Lung (tissue), 12 donors: ENCODE results near the gene BDH1. TPM values are rescaled to one million over a fixed set of nuclear protein-coding genes. Genes with fewer than 3 reads are reported as not detected.

Experiments used
- ATAC-seq: fragments of 200-7000 bp; cut with Tn5 transposase; one replicate; pipeline ENCODE4 v1.9.1; 2020; ENCODE audit warnings: moderate number of reproducible peaks; ENCODE audit not compliant: insufficient read depth, low FRiP score
- DNase-seq, 3 donors: peaks; one replicate each; pipeline ENCODE4 v3.0.0-alpha.2; 2013 to 2017
- H3K27ac ChIP-seq, 2 donors: one replicate each; pipeline ENCODE4 v1.5.1; 2013; ENCODE audit warnings: mild to moderate bottlenecking in 2 of 2, moderate library complexity in 2 of 2, control low read depth in 1 of 2, inconsistent platforms in 1 of 2, low read depth in 1 of 2, low read length in 1 of 2
- H3K27me3 ChIP-seq, 3 donors: one replicate each; pipeline ENCODE4 v1.5.1; 2013; ENCODE audit warnings: low read length in 2 of 3; ENCODE audit not compliant: control insufficient read depth in 3 of 3, insufficient read depth in 3 of 3
- H3K36me3 ChIP-seq, 4 donors: one replicate each; pipeline ENCODE4 v1.5.1; 2013; ENCODE audit warnings: low read length in 4 of 4, mild to moderate bottlenecking in 1 of 4, moderate library complexity in 1 of 4; ENCODE audit not compliant: control insufficient read depth in 4 of 4, insufficient read depth in 4 of 4
- H3K4me1 ChIP-seq, 5 donors: one replicate each; pipeline ENCODE4 v1.5.1; 2013; ENCODE audit warnings: low read length in 5 of 5, mild to moderate bottlenecking in 2 of 5, moderate library complexity in 1 of 5; ENCODE audit not compliant: control insufficient read depth in 5 of 5, insufficient read depth in 5 of 5
- H3K4me3 ChIP-seq: one replicate; pipeline ENCODE4 v1.5.1; 2013; ENCODE audit warnings: mild to moderate bottlenecking, control low read depth, moderate library complexity
- H3K9ac ChIP-seq, 2 donors: one replicate each; pipeline ENCODE4 v1.5.1; 2013; ENCODE audit warnings: low read length in 2 of 2, control low read depth in 1 of 2; ENCODE audit not compliant: insufficient read depth in 1 of 2
- H3K9me3 ChIP-seq, 4 donors: one replicate each; pipeline ENCODE4 v1.5.1; 2013; ENCODE audit warnings: low read length in 3 of 4, mild to moderate bottlenecking in 1 of 4, moderate library complexity in 1 of 4; ENCODE audit not compliant: control insufficient read depth in 4 of 4, insufficient read depth in 3 of 4
- CTCF ChIP-seq: IDR thresholded peaks from 2 replicates; pipeline ENCODE4 v1.5.1; 2012; ENCODE audit warnings: mild to moderate bottlenecking; ENCODE audit errors: control extremely low read depth, extremely low read depth
- WGBS, 2 donors: extraction: QIAGEN DNeasy Blood & Tissue Kit; methylation state at CpG; one replicate each; pipeline ENCODE4 v1.1.7; 2013; 5-methylcytosine and 5-hydroxymethylcytosine counted together
- polyA plus RNA-seq, 2 donors: library from polyadenylated mRNA; stranded (reverse); fragments of 200-250 nt; gene quantifications; one replicate each; pipeline ENCODE4 v1.2.1, GENCODE V29; 2013
- total RNA-seq, 2 donors: library from RNA; depleted of rRNA in 1 of 2; stranded (reverse); fragments of >200 nt in 1 of 2; gene quantifications; one replicate each; pipeline ENCODE4 v1.2.1, GENCODE V29; 2014 to 2021
- donor health status: control.
- donor health status: control.
- donor health status: Bipolar disorder and iron deficiency.
- donor health status: healthy.
- donor health status: DM: yes; HTN: yes; CAD: no.

BDH1 gene
- total and polyA plus RNA-seq, 4 donors: 14.3 to 32.8 (median 17.0) TPM

GRCh38 chr3:197583371-197583770, 27.6 kb upstream of the BDH1 start:
- H3K4me3 ChIP-seq: no peak overlapping the region
- H3K36me3 ChIP-seq: no peaks in the 10 kb centered on the region
- TF ChIP-seq CTCF: no peak
- H3K9ac ChIP-seq: no peak overlapping the region
- no peaks in the 10 kb centered on the region for H3K27me3 ChIP-seq
- ATAC-seq: no peak
- no peak for DNase-seq
- WGBS, 2 donors: 94 to 96% methylated on average over 7 of the region's 7 CpGs
- H3K27ac ChIP-seq: no peak overlapping the region
- no peaks in the 10 kb centered on the region for H3K4me1 ChIP-seq
- H3K9me3 ChIP-seq: no peaks in the 10 kb centered on the region

- Histone ChIP-seq H3K9me3 (no peaks in the 10 kb centered on the region), H3K27ac (no peak overlapping the region), H3K9ac (no peak overlapping the region), H3K36me3 (peaks cover 0 to 5% (median 0%) of the 10 kb centered on the region in 4 donors), H3K4me1 (no peaks in the 10 kb centered on the region), H3K4me3 (no peak overlapping the region), H3K27me3 (no peaks in the 10 kb centered on the region)
- ATAC-seq: no peak
- 79 to 84% methylated on average over 9 of the region's 9 CpGs for WGBS, 2 donors
- TF ChIP-seq CTCF: no peak
- DNase-seq: no peak
These were observed 24.5 kb upstream of the BDH1 start for GRCh38 chr3:197580253-197580691.

- H3K9me3 ChIP-seq: no peaks in the 10 kb centered on the region
- H3K9ac ChIP-seq: no peak overlapping the region
- DNase-seq: no peak
- no peaks in the 10 kb centered on the region for H3K4me1 ChIP-seq
- H3K4me3 ChIP-seq: no peak overlapping the region
- no peak for ATAC-seq
- H3K27me3 ChIP-seq: no peaks in the 10 kb centered on the region
- TF ChIP-seq CTCF: no peak
- WGBS, 2 donors: 71 to 85% methylated on average over 6 of the region's 6 CpGs
- H3K36me3 ChIP-seq: peaks cover 0 to 5% (median 0%) of the 10 kb centered on the region in 4 donors
- H3K27ac ChIP-seq: no peak overlapping the region
These were observed 22.6 kb upstream of the BDH1 start for GRCh38 chr3:197578376-197578775.
